MM.1S (cell line): ENCODE data around the gene GRB10.

Experiments used
- DNase-seq: peaks from one replicate; pipeline ENCODE4 v3.0.0-alpha.2; 2015
- H2AFZ ChIP-seq: fragments of 300-600 bp; sonication (generic); 2 replicates; pipeline ENCODE4 v1.6.0; 2016; ENCODE audit warnings: antibody characterized with exemption, low read length
- H3F3A ChIP-seq: fragments of 300-600 bp; sonication (generic); 2 replicates; pipeline ENCODE4 v1.6.1; 2016; ENCODE audit warnings: mild to moderate bottlenecking, antibody characterized with exemption, low read length, moderate library complexity, mixed read lengths; ENCODE audit not compliant: insufficient read depth
- H3K27ac ChIP-seq: fragments of 300-600 bp; sonication (generic); 2 replicates; pipeline ENCODE4 v1.5.1; 2016; ENCODE audit warnings: mild to moderate bottlenecking, low read length
- H3K27me3 ChIP-seq: fragments of 300-600 bp; sonication (generic); replicated peaks from 2 replicates; pipeline ENCODE4 v1.6.0; 2016; ENCODE audit warnings: low read length; ENCODE audit not compliant: insufficient read depth
- H3K36me3 ChIP-seq: fragments of 300-600 bp; sonication (generic); replicated peaks from 2 replicates; pipeline ENCODE4 v1.6.1; 2016; ENCODE audit warnings: mild to moderate bottlenecking, low read length, mixed read lengths; ENCODE audit not compliant: insufficient read depth
- H3K4me1 ChIP-seq: fragments of 300-600 bp; sonication (generic); 2 replicates; pipeline ENCODE4 v1.6.1; 2016; ENCODE audit warnings: low read length, mixed read lengths
- H3K4me2 ChIP-seq: fragments of 300-600 bp; sonication (generic); 2 replicates; pipeline ENCODE4 v1.6.0; 2016; ENCODE audit warnings: low read depth, low read length
- H3K4me3 ChIP-seq: fragments of 300-600 bp; sonication (generic); 2 replicates; pipeline ENCODE4 v1.5.1; 2016; ENCODE audit warnings: low read length, mixed read lengths
- H3K79me2 ChIP-seq: fragments of 300-600 bp; sonication (generic); 2 replicates; pipeline ENCODE4 v1.6.1; 2016; ENCODE audit warnings: mixed run types, low read length, mixed read lengths
- H3K9ac ChIP-seq: fragments of 300-600 bp; sonication (generic); 2 replicates; pipeline ENCODE4 v1.6.1; 2016; ENCODE audit warnings: low read length, mixed read lengths
- H3K9me2 ChIP-seq: fragments of 300-600 bp; sonication (generic); replicated peaks from 2 replicates; pipeline ENCODE4 v1.6.1; 2016; ENCODE audit warnings: mild to moderate bottlenecking, low read length, mixed read lengths; ENCODE audit not compliant: insufficient read depth
- H3K9me3 ChIP-seq: fragments of 300-600 bp; sonication (generic); replicated peaks from 2 replicates; pipeline ENCODE4 v1.6.1; 2016; ENCODE audit warnings: mild to moderate bottlenecking, low read length, mixed read lengths; ENCODE audit not compliant: insufficient read depth
- H4K20me1 ChIP-seq: fragments of 300-600 bp; sonication (generic); 2 replicates; pipeline ENCODE4 v1.6.1; 2016; ENCODE audit warnings: mild to moderate bottlenecking, low read length, moderate library complexity, mixed read lengths; ENCODE audit not compliant: insufficient read depth
- CTCF ChIP-seq: fragments of 300-600 bp; sonication (generic); IDR thresholded peaks from 2 replicates; pipeline ENCODE4 v1.5.1; 2016; ENCODE audit warnings: antibody characterized with exemption, low read length, mixed read lengths
- EZH2 ChIP-seq: fragments of 300-600 bp; sonication (generic); optimal IDR thresholded peaks from 2 replicates; pipeline ENCODE3; 2017; ENCODE audit warnings: low read depth, mild to moderate bottlenecking, antibody characterized with exemption, low read length, mixed read lengths
- EZH2phosphoT487 ChIP-seq: fragments of 300-600 bp; sonication (generic); IDR thresholded peaks from 2 replicates; pipeline ENCODE4 v1.6.1; 2018; ENCODE audit warnings: antibody characterized with exemption, low read length

Gene GRB10

GRCh38 chr7:50685135-50686065 is 97.3 kb downstream of the GRB10 start:
- no peak overlapping the region for H3K4me3 ChIP-seq
- H4K20me1 ChIP-seq, result no peaks in the 10 kb centered on the region
- H3K4me1 ChIP-seq, result no peaks in the 10 kb centered on the region
- no peaks in the 10 kb centered on the region for H3K36me3 ChIP-seq
- no peak overlapping the region for H3K4me2 ChIP-seq
- no peaks in the 10 kb centered on the region for H3K9me3 ChIP-seq
- no peak overlapping the region for H3K9ac ChIP-seq
- DNase-seq, result no peak
- H2AFZ ChIP-seq, result no peak overlapping the region
- TF ChIP-seq EZH2 (no peak), EZH2phosphoT487 (no peak), CTCF (no peak)
- no peaks in the 10 kb centered on the region for H3K79me2 ChIP-seq
- no peaks in the 10 kb centered on the region for H3K9me2 ChIP-seq
- no peaks in the 10 kb centered on the region for H3F3A ChIP-seq
- H3K27me3 ChIP-seq, result no peaks in the 10 kb centered on the region
- no peak overlapping the region for H3K27ac ChIP-seq

- no peaks in the 10 kb centered on the region for H3F3A ChIP-seq
- TF ChIP-seq EZH2phosphoT487, result no peak
- no peak for TF ChIP-seq EZH2
- no peak for TF ChIP-seq CTCF
- no peaks in the 10 kb centered on the region for H3K9me2 ChIP-seq
- no peak overlapping the region for H3K9ac ChIP-seq
- no peak for DNase-seq
- no peaks in the 10 kb centered on the region for H3K27me3 ChIP-seq
- no peaks in the 10 kb centered on the region for H3K9me3 ChIP-seq
- no peak overlapping the region for H3K27ac ChIP-seq
- no peaks in the 10 kb centered on the region for H3K36me3 ChIP-seq
- no peaks in the 10 kb centered on the region for H3K4me1 ChIP-seq
- no peaks in the 10 kb centered on the region for H3K79me2 ChIP-seq
- H4K20me1 ChIP-seq, result no peaks in the 10 kb centered on the region
- no peak overlapping the region for H3K4me3 ChIP-seq
- no peak overlapping the region for H2AFZ ChIP-seq
- no peak overlapping the region for H3K4me2 ChIP-seq
These were observed 98.0 kb downstream of the GRB10 start for GRCh38 chr7:50684713-50685075.

GRCh38 chr7:50684011-50684712 is 98.5 kb downstream of the GRB10 start:
- Histone ChIP-seq H3K4me1 (no peaks in the 10 kb centered on the region), H3K9me2 (no peaks in the 10 kb centered on the region), H3K27ac (no peak overlapping the region), H4K20me1 (no peaks in the 10 kb centered on the region), H3K9me3 (no peaks in the 10 kb centered on the region), H3K4me2 (no peak overlapping the region), H3K9ac (no peak overlapping the region), H3F3A (no peaks in the 10 kb centered on the region), H3K79me2 (no peaks in the 10 kb centered on the region), H3K4me3 (no peak overlapping the region), H3K36me3 (no peaks in the 10 kb centered on the region), H3K27me3 (no peaks in the 10 kb centered on the region), H2AFZ (no peak overlapping the region)
- no peak for DNase-seq
- TF ChIP-seq CTCF (no peak), EZH2phosphoT487 (no peak), EZH2 (no peak)
